LoVo (cell line): ENCODE data around the gene ADRA2B.

Experiments used
- DNase-seq: peaks from one replicate; pipeline ENCODE4 v3.0.0-alpha.2; 2016; ENCODE audit warnings: low spot score

The ADRA2B gene

DNA sequence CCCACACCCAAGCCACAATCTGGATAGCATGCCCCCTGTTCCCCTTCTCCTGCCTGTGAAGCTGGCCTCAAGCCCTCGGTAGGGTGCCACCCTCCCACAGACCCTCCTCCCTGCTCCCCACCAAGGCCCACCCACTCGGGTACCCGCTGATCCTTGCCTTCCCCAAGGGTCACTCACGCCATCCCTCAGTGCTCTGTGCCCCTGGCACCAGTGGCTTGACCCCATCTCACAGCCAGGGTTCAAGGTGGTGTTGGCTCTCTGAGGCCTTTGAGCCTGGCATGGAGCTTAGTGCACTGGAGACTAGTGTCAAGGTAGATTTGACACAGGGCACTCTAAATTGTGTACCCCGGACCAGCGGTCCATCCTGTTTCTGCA lies 11.9 kb downstream of the ADRA2B start:
- DNase-seq = no peak

DNA sequence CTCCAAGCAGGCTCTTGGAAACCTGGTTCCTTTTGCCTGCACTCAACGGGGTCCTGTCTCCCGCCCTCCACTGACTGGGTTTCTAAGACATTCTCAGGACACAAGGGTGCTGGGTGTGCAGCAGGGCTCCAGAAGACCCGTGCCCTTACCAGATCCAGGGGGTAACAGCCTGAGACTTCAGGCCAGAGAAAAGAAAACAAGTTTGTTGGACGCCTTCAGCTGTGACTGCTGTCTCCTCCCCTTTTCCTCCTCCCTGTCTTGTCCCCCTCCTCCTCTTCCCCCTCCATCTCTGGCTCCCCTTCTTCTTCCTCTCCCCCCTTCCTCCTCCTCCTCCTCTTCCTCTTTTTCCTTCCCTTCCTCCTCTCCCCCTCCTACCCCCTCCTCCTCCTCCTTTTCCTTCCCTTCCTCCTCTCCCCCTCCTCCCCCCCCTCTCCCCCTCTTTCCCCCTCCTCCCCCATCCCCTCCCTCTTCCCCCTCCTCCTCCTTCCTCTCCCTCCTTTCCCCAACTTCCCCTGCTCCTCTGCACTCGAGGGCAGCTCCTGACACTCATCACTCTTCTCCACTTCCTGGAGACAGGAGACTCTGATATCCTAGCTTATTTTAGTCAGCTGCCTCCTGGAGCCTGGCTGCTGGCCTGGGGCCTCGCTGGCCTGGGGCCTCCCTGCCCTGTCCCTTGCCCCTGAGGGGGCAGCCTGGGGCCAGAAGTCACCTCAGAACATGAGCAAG lies 12.4 kb downstream of the ADRA2B start:
- DNase-seq = no peak

DNA sequence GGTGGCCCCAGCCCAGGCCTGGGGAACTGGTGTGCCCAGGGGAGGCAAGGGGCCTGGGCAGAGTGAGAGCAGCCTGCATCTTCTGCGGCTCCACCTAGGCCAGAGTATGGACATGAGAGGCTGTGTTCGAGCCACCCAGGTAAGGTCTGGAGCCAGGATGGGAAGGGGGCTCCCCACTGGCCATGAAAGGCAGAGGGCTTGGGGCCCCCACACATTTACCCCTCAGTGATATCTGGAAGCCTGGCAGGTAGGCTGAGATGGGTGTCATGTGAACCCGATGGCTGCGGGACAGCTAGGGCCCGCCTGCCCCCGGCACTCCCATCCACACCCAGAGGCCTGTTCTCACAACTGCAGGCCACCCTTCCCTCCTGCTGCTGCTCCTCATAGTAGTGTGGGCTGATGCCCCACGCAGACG lies 13.2 kb downstream of the ADRA2B start:
- no peak for DNase-seq

DNA sequence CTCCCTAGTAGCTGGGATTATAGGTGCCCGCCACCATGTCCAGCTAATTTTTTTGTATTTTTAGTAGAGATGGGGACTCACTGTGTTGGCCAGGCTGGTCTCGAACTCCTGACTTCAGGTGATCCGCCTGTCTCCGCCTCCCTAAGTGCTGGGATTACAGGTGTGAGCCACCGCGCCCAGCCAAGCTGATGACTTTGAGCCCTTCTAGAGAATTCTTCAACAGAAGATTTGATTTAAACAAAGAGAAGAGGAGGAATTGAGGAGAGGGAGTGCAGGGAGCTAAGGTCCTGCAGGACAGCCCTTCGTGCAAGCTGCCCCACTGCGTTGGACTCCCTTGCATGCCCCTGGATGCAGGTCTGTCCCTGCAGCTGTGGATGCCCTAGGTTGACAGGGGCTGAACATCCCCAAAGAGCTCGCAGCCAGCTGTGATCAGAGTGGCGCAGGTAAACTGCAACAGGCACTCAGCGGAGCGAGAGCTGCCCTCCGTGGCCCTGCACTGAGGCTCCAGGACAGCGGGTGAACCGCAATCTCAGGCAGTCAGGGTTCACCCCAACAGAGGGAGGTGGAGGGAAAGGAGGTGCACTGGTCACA lies 13.7 kb downstream of the ADRA2B start:
- DNase-seq = no peak

DNA sequence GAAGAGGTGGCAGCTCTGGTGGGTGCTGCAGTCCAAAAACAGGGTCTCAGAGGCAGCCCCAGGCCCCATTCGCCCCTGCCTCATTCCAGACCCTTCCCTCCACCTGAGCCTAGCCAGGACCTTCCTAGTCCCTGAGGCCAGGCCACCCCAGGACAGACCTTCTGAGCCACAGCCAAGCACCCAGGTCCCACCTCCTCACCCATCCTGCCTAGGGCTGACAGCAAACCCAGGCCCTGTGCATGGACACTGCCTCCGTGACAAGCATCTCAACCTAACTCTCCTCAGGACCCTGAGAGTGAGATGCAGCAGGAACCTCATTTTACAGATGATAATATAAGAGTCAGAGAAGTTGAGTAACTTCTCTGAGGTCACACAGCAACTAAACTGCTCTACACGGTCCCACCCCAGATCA lies 15.5 kb downstream of the ADRA2B start:
- no peak for DNase-seq

DNA sequence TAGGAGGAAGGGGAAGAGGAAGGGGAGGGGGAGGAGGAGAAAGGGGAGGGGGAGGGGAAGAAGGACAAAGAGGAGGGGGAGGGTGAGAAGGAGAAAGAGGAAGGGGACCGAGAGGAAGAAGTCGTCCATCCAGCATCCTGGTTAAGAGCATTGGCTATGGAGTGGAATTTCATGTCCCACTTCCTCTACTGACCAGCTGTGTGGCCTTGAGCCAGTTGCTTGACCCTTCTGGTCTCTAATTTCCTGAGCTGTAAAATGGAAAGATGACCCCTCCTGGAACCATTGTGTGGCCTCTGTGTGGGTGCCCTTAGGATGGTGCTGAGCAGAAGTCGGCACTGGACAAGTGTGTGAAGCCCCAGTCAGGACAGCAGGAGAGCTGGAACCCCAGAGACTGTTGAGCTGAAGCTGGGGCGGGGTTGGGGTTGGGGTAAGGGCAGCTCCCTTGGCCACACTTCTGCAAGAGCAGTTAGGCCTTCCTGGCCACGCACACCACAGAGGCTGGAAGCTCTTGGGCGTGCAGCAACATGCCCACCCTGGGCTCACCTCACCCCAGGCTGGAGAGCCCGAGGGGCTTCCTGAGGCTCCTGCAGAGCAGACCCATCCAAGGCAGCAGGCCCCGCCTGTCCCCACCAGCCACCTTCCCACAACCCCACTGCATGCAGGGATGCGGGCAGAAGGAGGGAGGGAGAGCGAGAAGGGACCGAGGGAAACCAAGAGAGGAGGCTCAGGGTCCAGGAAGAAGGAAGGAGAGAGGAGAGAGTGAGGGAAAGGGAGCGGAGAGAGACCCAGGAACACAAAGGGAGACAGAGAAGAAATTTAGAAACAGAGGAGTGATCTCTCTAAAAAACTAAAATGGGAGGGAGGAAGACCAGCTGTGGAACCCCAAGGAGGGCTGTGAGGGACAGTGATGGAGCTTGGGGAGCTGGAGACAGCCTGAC lies 16.2 kb downstream of the ADRA2B start:
- DNase-seq = no peak

DNA sequence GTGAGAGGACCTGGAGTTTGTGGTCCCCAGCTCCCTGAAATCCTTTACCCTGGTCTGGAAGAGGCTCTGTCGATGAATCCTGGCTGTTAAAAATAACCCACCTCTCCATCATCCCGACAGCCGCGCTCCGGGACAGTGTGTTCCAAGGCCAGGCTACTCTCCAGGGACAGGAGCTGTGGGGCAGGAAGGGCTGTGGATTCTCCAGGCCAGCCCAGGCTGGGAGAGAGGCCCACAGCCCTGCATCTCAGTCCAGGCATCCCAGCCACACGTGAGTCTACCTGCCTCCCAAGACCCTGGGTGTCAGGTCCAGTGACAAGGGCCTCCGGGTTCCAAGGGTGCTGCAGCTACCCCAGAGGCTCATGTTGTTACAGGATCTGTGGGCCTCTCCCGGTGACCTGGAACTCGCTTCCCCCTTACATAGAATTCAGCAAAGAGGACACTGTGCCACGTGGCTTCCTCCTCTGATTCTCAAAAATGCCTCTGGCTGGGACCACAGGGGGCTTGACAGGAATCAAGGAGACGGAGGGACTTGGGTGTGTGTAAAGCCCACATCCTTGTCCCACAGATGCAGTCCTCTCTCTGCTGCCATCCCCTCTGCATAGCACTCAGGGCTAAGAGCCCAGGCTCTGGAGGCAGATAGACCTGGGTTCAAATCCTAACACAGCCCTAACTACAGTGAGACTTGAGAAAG lies 17.3 kb downstream of the ADRA2B start:
- DNase-seq = no peak

DNA sequence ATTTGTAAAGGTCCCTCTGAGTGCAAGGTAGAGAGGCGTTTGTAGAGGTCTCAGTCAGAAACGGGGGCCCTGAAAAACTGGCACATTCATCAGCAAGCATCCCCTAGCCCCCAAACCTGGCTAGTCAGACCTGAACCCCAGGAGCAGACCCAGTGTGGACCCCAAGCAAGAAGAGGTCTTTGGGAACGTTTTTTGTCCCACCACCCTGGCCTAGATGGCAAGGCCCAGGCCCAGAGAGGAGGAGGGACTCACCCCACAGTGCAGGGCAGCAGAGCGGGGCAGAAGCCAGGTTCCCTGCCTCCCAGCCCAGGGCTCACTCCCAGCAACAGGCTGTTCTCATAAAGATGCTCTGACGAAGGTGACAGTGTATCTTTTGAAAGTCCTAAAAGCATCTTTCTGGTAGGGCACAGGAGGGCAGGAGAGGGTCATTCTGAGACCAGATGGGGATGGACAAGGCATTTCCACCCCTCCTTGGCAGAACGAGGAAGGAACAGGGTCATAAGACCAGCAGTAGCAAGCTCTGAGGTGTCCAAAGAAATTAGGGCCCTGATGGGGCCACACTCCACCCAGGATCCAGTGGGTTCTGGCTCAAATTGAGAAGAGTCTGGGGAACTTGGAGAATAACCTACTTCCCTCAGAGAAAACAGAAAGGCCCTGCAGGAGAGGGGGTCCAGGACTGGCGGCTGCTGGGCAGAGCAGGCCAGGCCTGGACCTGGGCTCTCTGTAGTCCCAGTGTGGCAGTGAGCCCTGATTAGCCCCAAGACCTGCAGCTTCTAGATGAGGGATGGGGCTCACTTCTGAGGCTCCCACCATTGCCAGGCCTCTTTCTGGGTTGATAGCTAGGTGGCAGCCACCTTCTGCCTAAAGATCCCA lies 18.2 kb downstream of the ADRA2B start:
- no peak for DNase-seq

DNA sequence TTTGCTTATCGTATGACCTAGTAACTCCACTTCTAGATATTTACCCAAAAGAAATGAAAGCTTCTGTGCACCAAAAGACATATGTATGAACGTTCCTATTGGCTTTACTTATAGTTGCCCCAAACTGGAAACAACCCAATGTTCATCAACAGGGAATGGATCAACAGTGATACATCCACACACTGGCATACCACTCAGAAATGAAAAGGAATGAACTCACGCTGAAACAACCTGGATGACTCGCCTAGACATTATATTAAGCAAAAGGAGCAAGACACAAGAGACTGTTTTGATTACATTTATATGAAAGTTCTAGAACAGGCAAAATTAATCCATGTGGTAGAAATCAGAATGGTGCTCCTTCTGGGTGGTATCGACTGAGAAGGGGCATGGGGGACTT lies 18.9 kb downstream of the ADRA2B start:
- DNase-seq = no peak

DNA sequence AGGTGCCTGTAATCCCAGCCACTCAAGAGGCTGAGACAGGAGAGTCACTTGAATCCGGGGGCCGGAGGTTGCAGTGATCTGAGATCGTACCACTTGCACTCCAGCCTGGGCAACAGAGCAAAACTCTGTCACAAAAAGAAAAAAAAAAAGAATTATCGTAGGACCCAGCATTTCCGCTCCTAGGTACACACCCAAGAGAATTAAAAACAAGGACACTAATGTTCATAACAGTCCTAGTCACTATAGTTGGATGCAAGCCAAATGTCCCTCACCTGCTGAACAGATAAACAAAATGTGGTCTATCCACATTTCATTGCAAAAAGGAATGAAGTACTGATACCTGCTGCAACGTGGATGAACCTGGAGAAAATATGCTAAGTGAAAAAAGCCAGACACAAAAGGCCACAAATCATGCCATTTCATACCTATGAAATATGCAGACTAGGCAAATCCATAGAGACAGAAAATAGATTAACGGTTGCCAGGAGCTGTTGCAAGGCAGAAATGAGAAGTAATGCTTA lies 21.2 kb downstream of the ADRA2B start:
- peak; percentile 45 for DNase-seq

DNA sequence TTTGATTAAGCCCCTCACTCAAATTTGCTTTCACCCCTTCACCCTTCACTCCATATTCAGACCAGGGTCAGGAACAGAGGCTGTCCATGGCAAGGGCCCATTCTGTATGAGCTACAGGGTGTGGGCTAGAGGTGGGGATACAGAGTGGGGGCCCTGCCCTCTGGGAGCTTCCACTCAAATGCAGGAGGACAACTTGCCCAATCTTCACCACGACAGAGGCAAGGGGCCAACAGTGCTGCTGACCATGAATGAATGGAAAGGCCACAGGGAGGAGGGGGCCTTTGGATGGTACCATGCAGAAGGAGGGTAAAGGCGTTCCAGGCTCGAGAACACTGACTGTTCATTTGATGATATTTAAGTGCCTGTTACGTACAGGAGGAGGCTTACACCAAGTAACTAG lies 22.8 kb downstream of the ADRA2B start:
- no peak for DNase-seq

DNA sequence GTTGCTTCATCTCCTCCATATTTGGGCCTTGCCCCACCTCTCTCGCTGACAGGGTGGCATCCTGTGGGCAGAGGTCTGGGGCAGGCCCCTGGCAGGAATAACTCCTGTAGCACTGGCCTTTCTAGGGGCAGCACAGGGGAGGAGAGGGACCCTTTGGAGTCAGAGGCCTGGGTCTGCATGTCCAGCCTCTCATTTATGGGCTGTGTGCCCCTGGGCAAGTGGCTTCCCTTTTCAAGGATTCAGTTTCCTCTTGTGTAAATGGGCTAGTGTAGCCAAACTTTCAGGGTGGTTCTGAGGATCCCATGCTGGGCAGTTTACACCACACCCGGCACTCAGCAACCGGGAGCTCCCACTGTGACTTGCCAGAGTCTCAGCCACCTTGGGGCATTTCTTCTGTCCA lies 23.4 kb downstream of the ADRA2B start:
- no peak for DNase-seq

DNA sequence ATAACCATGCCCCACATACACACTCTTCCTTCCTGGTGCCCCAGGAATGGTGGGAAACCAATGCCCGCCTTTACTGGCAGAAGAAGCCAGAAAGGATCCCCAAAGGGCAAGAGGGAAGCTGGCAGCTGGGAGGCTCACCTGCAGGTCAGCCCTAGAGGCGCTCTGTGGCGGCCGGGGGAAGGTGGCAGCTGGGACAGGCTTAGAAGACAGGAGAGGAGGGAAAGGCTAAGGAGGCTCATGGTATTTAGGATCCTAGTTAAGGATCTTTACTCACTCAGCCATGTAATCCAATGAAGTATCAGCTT lies 23.8 kb downstream of the ADRA2B start:
- no peak for DNase-seq

DNA sequence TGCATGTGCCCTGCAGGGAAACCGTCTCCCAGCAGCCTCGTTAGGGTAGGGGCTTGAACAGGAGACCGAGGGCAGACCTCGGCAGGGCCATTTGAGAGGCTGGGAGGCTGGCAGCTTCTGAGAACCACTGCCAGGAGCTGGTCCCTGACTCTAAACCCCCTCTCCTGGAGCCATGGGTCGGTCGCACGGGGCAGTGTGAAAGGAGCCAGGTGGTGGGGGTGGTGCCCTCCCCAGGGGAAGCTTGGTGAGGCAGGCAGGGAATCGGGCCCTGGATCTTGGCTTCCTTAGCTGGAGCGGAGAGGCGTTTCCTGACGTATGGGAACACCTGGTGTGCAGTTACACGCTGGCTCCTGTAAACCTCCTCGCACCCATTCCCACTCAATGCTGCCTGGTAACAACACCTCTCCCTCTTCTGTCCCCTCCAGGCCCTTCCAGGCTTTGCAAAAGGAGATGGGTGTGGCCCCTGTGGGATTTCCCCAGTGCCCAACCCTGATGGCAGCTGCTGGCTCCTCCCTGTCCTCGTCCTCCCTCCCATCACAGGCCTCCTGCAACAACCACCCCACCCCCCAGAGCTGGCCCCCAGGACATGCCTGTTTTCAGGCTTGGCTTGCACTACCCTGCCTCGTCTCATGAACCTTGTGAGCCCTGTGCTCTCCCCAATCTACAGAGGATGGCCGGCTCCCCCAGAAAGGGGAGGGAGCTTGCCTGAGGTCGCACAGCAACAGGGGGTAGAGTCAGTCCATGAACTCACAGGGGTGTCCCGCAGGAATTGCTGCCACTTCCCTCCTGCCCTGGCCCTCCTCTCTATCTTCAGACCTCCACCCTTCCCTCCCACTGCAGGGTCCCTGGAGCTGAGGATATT lies 24.4 kb downstream of the ADRA2B start:
- DNase-seq = no peak

DNA sequence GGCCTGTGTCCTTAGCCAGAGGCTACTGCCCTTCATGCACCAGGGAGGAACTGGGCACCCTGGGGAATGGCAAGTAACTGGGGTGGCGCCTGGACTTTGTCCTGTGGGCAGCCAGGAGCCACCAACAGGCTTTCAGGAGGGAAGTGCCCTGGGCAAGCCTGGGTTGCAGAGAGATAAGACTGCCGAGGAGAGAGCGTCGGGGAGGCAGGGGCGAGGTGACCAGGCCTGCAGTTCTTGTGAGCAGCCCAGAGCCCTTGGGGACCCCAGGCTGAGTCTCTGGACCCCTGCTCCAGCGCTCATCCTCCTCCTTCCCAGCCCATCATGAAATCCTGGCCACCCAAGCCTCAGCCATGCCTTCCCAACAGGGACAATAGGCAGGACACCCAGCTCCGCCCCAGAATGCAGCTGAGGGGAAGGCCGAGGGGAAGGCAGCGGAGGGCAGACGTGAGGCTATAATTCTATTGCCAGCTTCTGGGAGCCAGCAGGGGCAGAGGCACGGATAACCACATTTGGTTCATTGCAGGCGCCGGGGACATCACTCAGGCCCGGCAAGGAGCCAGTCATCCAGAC lies 25.1 kb downstream of the ADRA2B start:
- peak; percentile 31 for DNase-seq

DNA sequence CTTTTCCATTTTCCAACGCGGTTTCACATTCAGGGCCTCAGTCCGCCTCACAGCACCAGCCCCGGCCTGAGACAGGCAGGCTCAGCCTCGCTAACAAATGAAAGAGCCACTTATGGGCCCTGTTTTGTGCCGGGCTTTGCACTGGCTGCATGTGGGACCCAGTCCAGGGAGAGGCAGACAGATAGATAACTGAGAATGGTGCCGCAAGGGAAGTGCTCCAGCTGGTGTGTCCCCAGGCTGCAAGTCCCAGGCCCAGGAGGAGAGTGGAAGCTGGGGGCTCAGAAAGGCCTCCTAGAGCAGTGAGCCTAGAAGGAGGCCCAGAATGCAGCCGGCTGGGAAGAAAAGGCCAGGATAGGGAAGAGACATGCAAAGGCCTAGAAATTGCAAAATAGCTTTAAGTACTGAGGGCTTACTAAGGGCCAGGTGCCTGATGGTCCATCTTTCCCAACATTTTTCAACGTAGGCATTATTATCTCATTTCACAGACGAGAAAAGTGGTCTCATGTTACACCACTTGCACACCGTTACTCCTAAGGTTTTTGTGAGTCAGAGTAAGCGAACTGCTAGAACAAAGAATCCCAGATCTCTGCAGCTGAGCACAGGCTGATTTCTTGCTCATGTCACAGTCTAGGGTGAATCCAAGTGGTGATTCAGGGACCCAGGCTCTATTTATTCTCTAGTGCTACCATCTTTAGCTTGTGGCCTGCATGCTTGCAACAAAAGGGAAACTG lies 26.0 kb downstream of the ADRA2B start:
- no peak for DNase-seq

DNA sequence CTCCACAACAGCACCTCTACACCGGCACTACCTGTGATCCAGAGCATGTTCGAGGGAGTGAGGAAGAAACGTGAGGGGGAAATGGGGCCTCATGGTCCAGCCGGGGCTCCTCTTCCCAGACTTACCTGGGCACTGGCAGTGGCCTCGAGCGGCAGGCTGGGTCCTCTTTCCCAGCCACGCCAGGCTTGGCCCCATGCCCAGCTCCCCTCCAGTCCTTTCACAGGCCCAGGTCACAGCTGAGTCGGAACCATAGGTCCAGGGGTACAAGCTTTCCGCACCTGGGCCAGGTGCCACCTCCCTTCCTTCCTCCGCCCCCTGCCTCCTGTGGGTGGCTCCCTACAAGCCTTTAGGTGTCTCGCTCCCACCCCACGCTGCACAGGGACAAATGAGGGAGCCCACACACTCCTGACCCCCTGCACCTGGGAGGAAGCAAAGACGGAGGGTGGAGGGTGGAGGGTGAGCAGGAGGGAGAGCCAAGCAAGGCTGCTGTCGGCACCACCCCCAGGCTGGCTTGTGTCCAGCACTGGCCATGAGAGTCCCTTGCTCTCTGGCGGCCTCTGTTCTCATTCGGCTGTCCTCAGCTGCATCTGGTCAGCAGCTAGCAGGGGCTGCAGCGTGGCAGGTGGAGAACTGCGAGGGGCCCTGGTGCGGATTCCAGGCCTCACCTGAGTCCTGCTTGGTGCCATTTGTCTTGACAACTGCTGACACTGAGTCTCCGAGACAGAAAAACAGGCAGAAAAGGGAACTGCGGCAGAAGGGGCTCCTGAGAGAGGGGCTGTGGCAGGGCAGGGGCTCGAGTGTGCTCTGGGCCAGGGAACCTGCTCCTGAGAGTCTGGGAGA lies 26.8 kb downstream of the ADRA2B start:
- no peak for DNase-seq
